ENCODE data around the gene GARIN5B. TPM values are rescaled to one million over a fixed set of nuclear protein-coding genes. Genes with fewer than 3 reads are reported as not detected.

GARIN5B gene
- total RNA-seq, 1 experiment from 2014 or later: not detected

GRCh38 chr19:55350620-55351315, 12.3 kb downstream of the GARIN5B start (continued):
- TF ChIP-seq TEAD1 (CRISPR knock-in tag; IDR thresholded peaks at IDR 0.05): no peak
- TF ChIP-seq MXD4 (CRISPR knock-in tag; IDR thresholded peaks at IDR 0.05; ENCODE audit: borderline replicate concordance): no peak
- TF ChIP-seq PREB (CRISPR knock-in tag; IDR thresholded peaks at IDR 0.05; ENCODE audit: borderline replicate concordance): no peak
- no peak for TF ChIP-seq ZNF219 (CRISPR knock-in tag; IDR thresholded peaks at IDR 0.05; ENCODE audit: borderline replicate concordance)
- TF ChIP-seq FOXP1 (CRISPR knock-in tag; IDR thresholded peaks at IDR 0.05; ENCODE audit: borderline replicate concordance): no peak
- no peak for TF ChIP-seq MLX (CRISPR knock-in tag; IDR thresholded peaks at IDR 0.05)

GRCh38 chr19:55348317-55349034, 14.6 kb downstream of the GARIN5B start:
- H3K27me3 Mint-ChIP-seq (ENCODE audit: low read depth): peaks cover 32% of the 10 kb centered on the region
- peak overlapping the region; percentile 52 for H3K4me3 Mint-ChIP-seq
- H3K27ac Mint-ChIP-seq: peak overlapping the region; percentile 96
- H3K4me1 Mint-ChIP-seq: peaks cover 57% of the 10 kb centered on the region
- CTCF ChIA-PET: interaction anchor here (0.6 to 3.4 kb wide), 15 partner anchors 8 to 251 kb away, joined by 3 to 30 read pairs (median 4); partner anchors contain the start of genes FIZ1, IL11, KMT5C and TMEM238
- POLR2A ChIA-PET: interaction anchor here (0.6 to 3.7 kb wide), 11 partner anchors 7 to 128 kb away, joined by 3 to 28 read pairs (median 6); partner anchors contain the start of genes IL11, KMT5C, TMEM238 and ZNF628
- H3K9me3 Mint-ChIP-seq: no peaks in the 10 kb centered on the region
- peak; percentile 76 for TF ChIP-seq MAX (CRISPR knock-in tag; IDR thresholded peaks at IDR 0.05)
- TF ChIP-seq ZSCAN18 (CRISPR knock-in tag; IDR thresholded peaks at IDR 0.05): 0 out of 2 replicates have a peak, but pooled peaks have one; percentile 34
- no peak for TF ChIP-seq MLX (CRISPR knock-in tag; IDR thresholded peaks at IDR 0.05)
- TF ChIP-seq USF2 (CRISPR knock-in tag; IDR thresholded peaks at IDR 0.05): peak; percentile 19
- TF ChIP-seq TCF7 (CRISPR knock-in tag; IDR thresholded peaks at IDR 0.05; ENCODE audit: low read depth): no peak
- TF ChIP-seq ZNF423 (CRISPR knock-in tag; IDR thresholded peaks at IDR 0.05): peak; percentile 95
- peak; percentile 94 for TF ChIP-seq PRDM15 (CRISPR knock-in tag; IDR thresholded peaks at IDR 0.05)
- DNase-seq (ENCODE audit: low spot score) (peak; percentile 50), ATAC-seq (peak; percentile 38)
- peaks cover 14% of the 10 kb centered on the region for H3K36me3 Mint-ChIP-seq

All from WTC11 (cell line).